ENCODE results near the gene NT5DC2.

DNA sequence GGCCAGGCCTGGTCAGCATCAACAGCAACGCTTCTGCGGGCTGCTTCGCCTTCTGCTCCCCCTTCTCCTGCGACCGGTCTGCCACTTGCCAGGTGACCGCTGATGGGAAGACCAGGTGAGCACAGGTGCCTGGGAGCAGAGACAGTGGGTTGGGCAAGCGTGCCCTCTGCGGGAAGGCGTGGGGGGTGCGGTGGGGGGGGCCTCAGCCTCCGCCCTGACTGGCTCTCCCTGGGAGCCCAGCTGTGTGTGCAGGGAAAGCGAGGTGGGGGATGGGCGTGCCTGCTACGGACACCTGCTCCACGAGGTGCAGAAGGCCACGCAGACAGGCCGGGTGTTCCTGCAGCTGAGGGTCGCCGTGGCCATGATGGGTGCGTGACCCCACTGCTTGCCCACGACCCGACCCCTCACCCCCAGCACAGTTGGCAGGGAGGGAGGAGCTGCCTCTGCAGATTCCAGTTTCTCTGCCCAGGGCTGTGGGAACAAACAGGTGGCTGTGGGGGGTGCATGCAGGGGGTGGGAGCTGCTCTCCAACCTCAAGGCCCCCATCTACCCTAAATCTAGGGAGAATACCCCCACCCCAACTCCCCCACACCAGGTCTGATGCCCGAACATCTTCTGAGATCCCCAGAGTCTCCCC lies 29.8 kb downstream of the NT5DC2 start:
- TF ChIP-seq TAF1 (IDR thresholded peaks at IDR 0.05; ENCODE audit: borderline replicate concordance, low read depth, low read length): no peak
- TF ChIP-seq POLR2A (IDR thresholded peaks at IDR 0.05; ENCODE audit: low read depth, low read length): no peak
- no peak for TF ChIP-seq POLR2AphosphoS5 (IDR thresholded peaks at IDR 0.05; ENCODE audit: low read depth, low read length)
